Glutamatergic neuron (in vitro differentiated cells): ENCODE measurements around the gene ASIC2. TPM values are rescaled to one million over a fixed set of nuclear protein-coding genes. Genes with fewer than 3 reads are reported as not detected.

ENCODE experiments used
- DNase-seq: peaks from one replicate; pipeline ENCODE4 v3.0.0; 2022
- H3K27ac Mint-ChIP-seq: one replicate; pipeline ENCODE4 v1.8.0; 2020; ENCODE audit warnings: mild to moderate bottlenecking, mixed read lengths, inconsistent platforms; ENCODE audit not compliant: unreplicated experiment
- H3K27me3 Mint-ChIP-seq: one replicate; pipeline ENCODE4 v1.8.0; 2020; ENCODE audit warnings: mild to moderate bottlenecking, moderate library complexity, mixed read lengths, inconsistent platforms; ENCODE audit not compliant: unreplicated experiment
- H3K36me3 Mint-ChIP-seq: one replicate; pipeline ENCODE4 v1.8.0; 2020; ENCODE audit warnings: mild to moderate bottlenecking, mixed read lengths, inconsistent platforms; ENCODE audit not compliant: unreplicated experiment
- H3K4me1 Mint-ChIP-seq: one replicate; pipeline ENCODE4 v1.8.0; 2020; ENCODE audit warnings: mild to moderate bottlenecking, low read depth, mixed read lengths, inconsistent platforms; ENCODE audit not compliant: unreplicated experiment
- H3K4me3 Mint-ChIP-seq: one replicate; pipeline ENCODE4 v1.8.0; 2020; ENCODE audit warnings: mild to moderate bottlenecking, mixed read lengths, inconsistent platforms; ENCODE audit not compliant: unreplicated experiment
- H3K9me3 Mint-ChIP-seq: one replicate; pipeline ENCODE4 v1.8.0; 2020; ENCODE audit warnings: mild to moderate bottlenecking, moderate library complexity, mixed read lengths, inconsistent platforms; ENCODE audit not compliant: unreplicated experiment
- total RNA-seq: library from RNA; stranded (reverse); fragmentation: NEBNext Ultra II Directional; extraction: Animal tissue kit (Norgen Biotek cat#: 25700); gene quantifications from one replicate; pipeline ENCODE4 v1.2.1, GENCODE V29; 2021; ENCODE audit not compliant: unreplicated experiment
- TF ChIP-seq, protein P1 (sequence below): fragments of 200-600 bp; sonication (generic); IDR thresholded peaks from one replicate; pipeline ENCODE4 v1.5.0; 2021; ENCODE audit not compliant: partially characterized antibody, unreplicated experiment

ASIC2 gene
- total RNA-seq, 1 donor from 2014 or later, result 0.74 TPM

- peaks cover 13% of the 10 kb centered on the region for H3K27me3 Mint-ChIP-seq
- TF ChIP-seq, protein P1, sequence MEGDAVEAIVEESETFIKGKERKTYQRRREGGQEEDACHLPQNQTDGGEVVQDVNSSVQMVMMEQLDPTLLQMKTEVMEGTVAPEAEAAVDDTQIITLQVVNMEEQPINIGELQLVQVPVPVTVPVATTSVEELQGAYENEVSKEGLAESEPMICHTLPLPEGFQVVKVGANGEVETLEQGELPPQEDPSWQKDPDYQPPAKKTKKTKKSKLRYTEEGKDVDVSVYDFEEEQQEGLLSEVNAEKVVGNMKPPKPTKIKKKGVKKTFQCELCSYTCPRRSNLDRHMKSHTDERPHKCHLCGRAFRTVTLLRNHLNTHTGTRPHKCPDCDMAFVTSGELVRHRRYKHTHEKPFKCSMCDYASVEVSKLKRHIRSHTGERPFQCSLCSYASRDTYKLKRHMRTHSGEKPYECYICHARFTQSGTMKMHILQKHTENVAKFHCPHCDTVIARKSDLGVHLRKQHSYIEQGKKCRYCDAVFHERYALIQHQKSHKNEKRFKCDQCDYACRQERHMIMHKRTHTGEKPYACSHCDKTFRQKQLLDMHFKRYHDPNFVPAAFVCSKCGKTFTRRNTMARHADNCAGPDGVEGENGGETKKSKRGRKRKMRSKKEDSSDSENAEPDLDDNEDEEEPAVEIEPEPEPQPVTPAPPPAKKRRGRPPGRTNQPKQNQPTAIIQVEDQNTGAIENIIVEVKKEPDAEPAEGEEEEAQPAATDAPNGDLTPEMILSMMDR, result no peak
- no peak overlapping the region for H3K27ac Mint-ChIP-seq
- H3K4me3 Mint-ChIP-seq, result no peak overlapping the region
- H3K4me1 Mint-ChIP-seq, result peaks cover 3% of the 10 kb centered on the region
- H3K36me3 Mint-ChIP-seq, result no peaks in the 10 kb centered on the region
- no peaks in the 10 kb centered on the region for H3K9me3 Mint-ChIP-seq
- no peak for DNase-seq
Observed at GRCh38 chr17:33135691-33136090, 157.4 kb downstream of the ASIC2 start.

DNA sequence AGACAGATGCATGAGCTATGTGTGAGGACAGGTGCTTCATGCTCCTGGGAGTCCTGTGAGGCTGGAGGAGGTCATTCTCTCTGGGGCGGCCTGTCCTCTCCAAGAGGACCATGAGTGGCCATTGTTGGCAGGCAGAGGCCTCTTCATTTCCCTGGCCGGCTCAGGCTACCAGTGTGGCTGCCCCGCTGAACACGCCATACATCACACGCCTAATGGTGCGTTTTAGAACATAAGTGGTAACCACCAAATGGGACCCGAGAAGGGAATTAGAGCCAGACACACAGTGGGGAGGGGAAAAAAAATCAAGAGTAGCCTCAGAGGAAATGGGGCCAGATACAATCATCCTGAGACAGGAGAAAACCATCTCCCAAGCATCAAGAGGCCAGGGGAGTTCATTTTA, 161.5 kb downstream of the ASIC2 start:
- Mint-ChIP-seq H3K27me3 (peaks cover 12% of the 10 kb centered on the region), H3K4me3 (no peak overlapping the region), H3K27ac (no peak overlapping the region), H3K4me1 (peaks cover 3% of the 10 kb centered on the region), H3K9me3 (no peaks in the 10 kb centered on the region), H3K36me3 (no peaks in the 10 kb centered on the region)
- TF ChIP-seq, protein P1, result no peak
- no peak for DNase-seq

DNA sequence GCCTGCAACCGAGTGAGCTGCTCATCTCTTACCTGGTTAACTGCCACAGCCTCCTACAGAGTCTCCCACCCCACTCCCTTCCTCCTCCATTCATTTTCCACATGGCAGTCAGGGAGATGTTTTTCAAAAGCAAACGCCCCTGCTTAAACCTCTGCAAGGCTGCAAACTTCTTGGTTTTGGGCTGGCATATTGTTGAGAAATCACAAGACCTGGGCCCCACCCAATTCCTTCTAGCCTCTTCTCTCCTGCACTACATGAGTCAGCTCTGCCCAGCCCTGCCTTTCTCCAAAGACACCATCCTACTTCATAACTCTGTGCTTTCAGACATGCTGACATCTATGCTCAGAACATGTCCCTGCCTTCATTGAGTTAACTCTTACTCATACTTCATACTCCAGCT, 165.4 kb downstream of the ASIC2 start:
- Mint-ChIP-seq H3K4me3 (no peak overlapping the region), H3K27me3 (peaks cover 3% of the 10 kb centered on the region), H3K36me3 (no peaks in the 10 kb centered on the region), H3K9me3 (no peaks in the 10 kb centered on the region), H3K4me1 (peaks cover 3% of the 10 kb centered on the region), H3K27ac (no peak overlapping the region)
- DNase-seq, result no peak
- TF ChIP-seq, protein P1, result no peak

DNA sequence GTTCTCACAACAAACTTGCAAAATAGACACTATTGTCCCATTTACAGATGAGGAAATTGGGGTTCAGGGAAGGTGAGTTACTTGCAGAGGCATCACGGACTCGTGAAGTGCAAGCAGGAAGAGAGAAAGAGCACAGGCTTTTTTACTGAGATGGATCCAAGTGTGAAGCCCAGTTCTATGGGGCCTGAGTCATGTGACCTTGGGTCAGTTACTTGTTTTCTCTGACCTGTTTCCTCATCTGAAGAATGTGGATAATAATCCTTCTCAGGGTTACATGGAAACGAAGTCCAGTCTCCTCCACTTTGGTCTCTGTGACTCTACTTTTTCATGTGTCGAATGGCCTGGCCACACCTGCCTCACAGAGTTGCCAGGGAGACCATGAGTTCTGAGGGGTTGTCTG, 167.0 kb downstream of the ASIC2 start:
- Mint-ChIP-seq H3K36me3 (no peaks in the 10 kb centered on the region), H3K27ac (no peak overlapping the region), H3K4me3 (no peak overlapping the region), H3K4me1 (no peaks in the 10 kb centered on the region), H3K9me3 (no peaks in the 10 kb centered on the region), H3K27me3 (peaks cover 5% of the 10 kb centered on the region)
- no peak for DNase-seq
- TF ChIP-seq, protein P1, result no peak

- Mint-ChIP-seq H3K4me1 (no peaks in the 10 kb centered on the region), H3K4me3 (no peak overlapping the region), H3K36me3 (no peaks in the 10 kb centered on the region), H3K27ac (no peak overlapping the region), H3K27me3 (peaks cover 5% of the 10 kb centered on the region), H3K9me3 (no peaks in the 10 kb centered on the region)
- TF ChIP-seq, protein P1, result no peak
- DNase-seq, result no peak
Observed at GRCh38 chr17:33125552-33125950, 167.5 kb downstream of the ASIC2 start.
